Parathyroid adenoma (tissue), 2 donors: ENCODE measurements around the gene AP4E1.

ENCODE experiments used
- H2AFZ ChIP-seq: fragments of 300-600 bp; sonication (generic); one replicate; pipeline ENCODE4 v1.7.0; 2017; ENCODE audit warnings: antibody characterized with exemption, mild to moderate bottlenecking
- H3K27ac ChIP-seq: fragments of 300-600 bp; sonication (generic); one replicate; pipeline ENCODE4 v1.7.0; 2017
- H3K27me3 ChIP-seq: fragments of 300-600 bp; sonication (generic); one replicate; pipeline ENCODE4 v1.7.0; 2017; ENCODE audit warnings: low read length; ENCODE audit not compliant: control insufficient read depth, insufficient read depth
- H3K36me3 ChIP-seq: fragments of 300-600 bp; sonication (generic); one replicate; pipeline ENCODE4 v1.7.0; 2017; ENCODE audit warnings: low read length; ENCODE audit not compliant: control insufficient read depth, insufficient read depth
- H3K4me1 ChIP-seq: fragments of 300-600 bp; sonication (generic); one replicate; pipeline ENCODE4 v1.7.0; 2017; ENCODE audit warnings: control low read depth
- H3K4me2 ChIP-seq: fragments of 300-600 bp; sonication (generic); one replicate; pipeline ENCODE4 v1.7.0; 2017; ENCODE audit warnings: low read length
- H3K4me3 ChIP-seq: fragments of 300-600 bp; sonication (generic); one replicate; pipeline ENCODE4 v1.7.0; 2017; ENCODE audit warnings: low read depth, low read length
- H3K79me2 ChIP-seq: fragments of 300-600 bp; sonication (generic); one replicate; pipeline ENCODE4 v1.7.0; 2017; ENCODE audit warnings: control low read depth
- H3K9ac ChIP-seq: fragments of 300-600 bp; sonication (generic); one replicate; pipeline ENCODE4 v1.7.0; 2017; ENCODE audit warnings: mild to moderate bottlenecking
- H3K9me3 ChIP-seq: fragments of 300-600 bp; sonication (generic); one replicate; pipeline ENCODE4 v1.7.0; 2017; ENCODE audit warnings: low read length; ENCODE audit not compliant: control insufficient read depth
- TF ChIP-seq, protein P1 (sequence below): fragments of 300-600 bp; sonication (generic); IDR thresholded peaks from one replicate; pipeline ENCODE4 v1.7.0; 2017; ENCODE audit warnings: antibody characterized with exemption, mild to moderate bottlenecking
- donor health status: primary hyperparathyroidism.

The AP4E1 gene

DNA sequence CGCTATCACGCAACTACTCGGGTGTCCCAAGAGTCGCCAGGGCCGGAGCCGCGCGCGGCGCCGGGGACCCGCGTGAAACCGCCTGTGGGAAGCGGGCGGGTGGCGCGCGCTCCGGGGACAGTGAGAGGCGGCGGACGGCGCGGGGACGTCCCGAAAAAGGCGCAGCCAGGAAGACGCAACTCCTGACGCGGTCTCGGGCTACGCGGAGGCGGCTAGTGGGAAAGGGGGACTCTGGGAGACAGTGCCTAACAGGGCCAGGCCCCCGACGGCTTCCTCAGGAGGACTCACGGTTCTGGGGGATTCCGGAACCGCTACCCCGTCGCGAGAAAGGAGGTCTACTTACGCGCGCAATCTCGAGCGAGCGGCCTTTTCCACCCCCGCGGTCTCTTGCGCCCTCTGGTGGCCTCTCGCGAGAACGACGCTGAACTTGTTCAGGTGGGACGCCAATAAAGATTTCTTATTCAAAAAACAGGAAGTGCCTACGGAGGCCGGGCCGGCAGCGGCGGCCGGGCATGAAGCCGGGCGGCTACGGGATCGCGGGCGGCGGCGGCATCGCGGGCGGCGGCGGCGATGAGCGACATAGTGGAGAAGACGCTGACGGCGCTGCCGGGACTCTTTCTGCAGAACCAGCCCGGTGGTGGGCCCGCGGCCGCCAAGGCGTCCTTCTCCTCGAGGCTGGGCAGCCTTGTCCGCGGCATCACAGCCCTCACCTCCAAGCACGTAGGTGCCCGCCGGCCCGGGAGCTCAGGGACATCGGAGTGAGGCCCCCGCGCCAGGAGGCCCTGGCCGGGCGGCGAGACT, at the start of gene AP4E1:
Gene AP4E1 (plus strand): TSS at position 475 of the 801 bp plus-strand sequence. CDS start 96 bp downstream, at position 571.
- peak within 1 kb of the TSS; percentile 37 for H3K9ac ChIP-seq
- H3K27ac ChIP-seq: peak within 1 kb of the TSS; percentile 81
- peaks cover 6% of the 10 kb centered on the region for H3K79me2 ChIP-seq
- H3K36me3 ChIP-seq: no peaks in the 10 kb centered on the region
- H3K27me3 ChIP-seq: no peaks in the 10 kb centered on the region
- no peaks in the 10 kb centered on the region for H3K4me1 ChIP-seq
- TF ChIP-seq, protein P1, sequence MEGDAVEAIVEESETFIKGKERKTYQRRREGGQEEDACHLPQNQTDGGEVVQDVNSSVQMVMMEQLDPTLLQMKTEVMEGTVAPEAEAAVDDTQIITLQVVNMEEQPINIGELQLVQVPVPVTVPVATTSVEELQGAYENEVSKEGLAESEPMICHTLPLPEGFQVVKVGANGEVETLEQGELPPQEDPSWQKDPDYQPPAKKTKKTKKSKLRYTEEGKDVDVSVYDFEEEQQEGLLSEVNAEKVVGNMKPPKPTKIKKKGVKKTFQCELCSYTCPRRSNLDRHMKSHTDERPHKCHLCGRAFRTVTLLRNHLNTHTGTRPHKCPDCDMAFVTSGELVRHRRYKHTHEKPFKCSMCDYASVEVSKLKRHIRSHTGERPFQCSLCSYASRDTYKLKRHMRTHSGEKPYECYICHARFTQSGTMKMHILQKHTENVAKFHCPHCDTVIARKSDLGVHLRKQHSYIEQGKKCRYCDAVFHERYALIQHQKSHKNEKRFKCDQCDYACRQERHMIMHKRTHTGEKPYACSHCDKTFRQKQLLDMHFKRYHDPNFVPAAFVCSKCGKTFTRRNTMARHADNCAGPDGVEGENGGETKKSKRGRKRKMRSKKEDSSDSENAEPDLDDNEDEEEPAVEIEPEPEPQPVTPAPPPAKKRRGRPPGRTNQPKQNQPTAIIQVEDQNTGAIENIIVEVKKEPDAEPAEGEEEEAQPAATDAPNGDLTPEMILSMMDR: peak; percentile 84
- no peaks in the 10 kb centered on the region for H3K9me3 ChIP-seq
- H3K4me2 ChIP-seq: peak within 1 kb of the TSS; percentile 91
- H2AFZ ChIP-seq: peak within 1 kb of the TSS; percentile 94
- H3K4me3 ChIP-seq: peak within 1 kb of the TSS; percentile 71

GRCh38 chr15:50860824-50861223, 47.7 kb upstream of the AP4E1 start:
- Histone ChIP-seq H3K9ac (no peak overlapping the region), H3K36me3 (no peaks in the 10 kb centered on the region), H3K9me3 (no peaks in the 10 kb centered on the region), H3K27ac (no peak overlapping the region), H3K4me2 (no peak overlapping the region), H2AFZ (no peak overlapping the region), H3K79me2 (no peaks in the 10 kb centered on the region), H3K4me3 (no peak overlapping the region), H3K4me1 (no peaks in the 10 kb centered on the region), H3K27me3 (no peaks in the 10 kb centered on the region)
- TF ChIP-seq, protein P1: no peak

GRCh38 chr15:50862553-50862952, 45.9 kb upstream of the AP4E1 start:
- no peak overlapping the region for H3K9ac ChIP-seq
- no peak overlapping the region for H3K4me3 ChIP-seq
- no peak overlapping the region for H3K4me2 ChIP-seq
- H3K27me3 ChIP-seq: no peaks in the 10 kb centered on the region
- H3K4me1 ChIP-seq: no peaks in the 10 kb centered on the region
- H3K79me2 ChIP-seq: no peaks in the 10 kb centered on the region
- no peak overlapping the region for H2AFZ ChIP-seq
- no peaks in the 10 kb centered on the region for H3K36me3 ChIP-seq
- TF ChIP-seq, protein P1: no peak
- no peak overlapping the region for H3K27ac ChIP-seq
- no peaks in the 10 kb centered on the region for H3K9me3 ChIP-seq

DNA sequence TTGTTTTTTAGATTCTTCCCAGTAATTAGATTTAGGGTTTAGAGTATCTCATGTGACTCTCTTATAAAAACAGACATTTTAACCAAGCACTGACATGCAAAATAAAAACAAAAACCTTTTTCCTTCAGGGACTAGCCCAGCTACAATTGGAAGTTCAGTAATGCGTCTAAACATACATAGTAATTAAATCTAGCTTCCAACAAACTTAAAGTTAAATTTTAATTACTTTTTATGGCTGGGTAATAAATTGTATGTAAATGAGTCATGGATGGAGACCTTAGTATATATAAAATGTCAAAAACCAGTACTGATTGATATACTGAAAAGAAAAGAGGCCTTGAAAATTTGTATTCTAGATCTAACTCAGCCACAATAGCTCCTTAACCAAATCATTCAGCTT, 43.6 kb upstream of the AP4E1 start:
- Histone ChIP-seq H3K79me2 (no peaks in the 10 kb centered on the region), H3K4me1 (no peaks in the 10 kb centered on the region), H3K27me3 (no peaks in the 10 kb centered on the region), H3K27ac (no peak overlapping the region), H3K9me3 (no peaks in the 10 kb centered on the region), H3K9ac (no peak overlapping the region), H3K4me3 (no peak overlapping the region), H2AFZ (no peak overlapping the region), H3K36me3 (no peaks in the 10 kb centered on the region), H3K4me2 (no peak overlapping the region)
- TF ChIP-seq, protein P1: no peak
